Measurements from ENCODE around the gene SNX25.

DNA sequence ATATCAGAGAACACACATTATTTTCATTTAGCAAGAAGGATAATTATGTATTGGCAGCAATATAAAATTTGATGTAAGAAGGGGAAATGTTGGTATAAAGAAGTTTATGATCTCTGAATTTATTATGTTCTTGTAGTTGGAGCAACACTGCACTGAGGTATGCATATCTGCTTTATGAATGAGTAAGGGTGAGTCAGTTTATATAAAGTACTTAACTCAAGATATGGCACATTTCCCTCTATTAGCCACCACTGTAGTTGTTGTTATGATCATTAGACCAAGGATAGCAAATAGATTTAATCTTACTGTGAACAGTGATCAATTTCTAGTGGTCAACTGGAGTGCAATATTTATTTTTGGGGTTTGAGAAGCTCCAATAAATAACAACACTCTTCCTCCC lies 66.6 kb downstream of the SNX25 start:
- TF ChIP-seq, protein P1, sequence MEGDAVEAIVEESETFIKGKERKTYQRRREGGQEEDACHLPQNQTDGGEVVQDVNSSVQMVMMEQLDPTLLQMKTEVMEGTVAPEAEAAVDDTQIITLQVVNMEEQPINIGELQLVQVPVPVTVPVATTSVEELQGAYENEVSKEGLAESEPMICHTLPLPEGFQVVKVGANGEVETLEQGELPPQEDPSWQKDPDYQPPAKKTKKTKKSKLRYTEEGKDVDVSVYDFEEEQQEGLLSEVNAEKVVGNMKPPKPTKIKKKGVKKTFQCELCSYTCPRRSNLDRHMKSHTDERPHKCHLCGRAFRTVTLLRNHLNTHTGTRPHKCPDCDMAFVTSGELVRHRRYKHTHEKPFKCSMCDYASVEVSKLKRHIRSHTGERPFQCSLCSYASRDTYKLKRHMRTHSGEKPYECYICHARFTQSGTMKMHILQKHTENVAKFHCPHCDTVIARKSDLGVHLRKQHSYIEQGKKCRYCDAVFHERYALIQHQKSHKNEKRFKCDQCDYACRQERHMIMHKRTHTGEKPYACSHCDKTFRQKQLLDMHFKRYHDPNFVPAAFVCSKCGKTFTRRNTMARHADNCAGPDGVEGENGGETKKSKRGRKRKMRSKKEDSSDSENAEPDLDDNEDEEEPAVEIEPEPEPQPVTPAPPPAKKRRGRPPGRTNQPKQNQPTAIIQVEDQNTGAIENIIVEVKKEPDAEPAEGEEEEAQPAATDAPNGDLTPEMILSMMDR (IDR thresholded peaks at IDR 0.05 in 4 of 5, conservative IDR thresholded peaks at IDR 0.05 in 1 of 5), result no peak
- TF ChIP-seq POLR2A (IDR thresholded peaks at IDR 0.05), result no peak

Measured in gastrocnemius medialis (tissue), 4 donors.